Choroid plexus epithelial cell (primary cell): Measurements from ENCODE around the gene ANGPTL7.
"Not testable (repeated sequence)": the region's sequence is repeated elsewhere in the genome, so short reads cannot be mapped to it uniquely, and the experiment has no call there.

Source experiments
- DNase-seq: peaks from one replicate; pipeline ENCODE4 v3.0.0-alpha.2; 2010; ENCODE audit warnings: low read depth
- H3K4me3 ChIP-seq: 2 replicates; pipeline ENCODE4 v1.5.1; 2011; ENCODE audit warnings: low read depth, mild to moderate bottlenecking, control low read depth, low read length, moderate library complexity
- CTCF ChIP-seq: conservative IDR thresholded peaks from 2 replicates; pipeline ENCODE4 v1.5.1; 2011; ENCODE audit warnings: low read depth, mild to moderate bottlenecking, control low read depth, inconsistent platforms, low read length, moderate library complexity

ANGPTL7 gene

GRCh38 chr1:11156963-11157362, 32.2 kb upstream of the ANGPTL7 start:
- TF ChIP-seq CTCF, result no peak
- H3K4me3 ChIP-seq, result no peak overlapping the region
- DNase-seq, result no peak

- no peak for DNase-seq
- TF ChIP-seq CTCF, result no peak
These were observed 31.8 kb upstream of the ANGPTL7 start for GRCh38 chr1:11157394-11157793.

GRCh38 chr1:11157867-11158266, 31.3 kb upstream of the ANGPTL7 start:
- no peak overlapping the region for H3K4me3 ChIP-seq
- DNase-seq, result peak; percentile 69
- TF ChIP-seq CTCF, result no peak

More at GRCh38 chr1:11157394-11157793, 31.8 kb upstream of the ANGPTL7 start:
- H3K4me3 ChIP-seq, result no peak overlapping the region

GRCh38 chr1:11158291-11158690, 30.9 kb upstream of the ANGPTL7 start:
- no peak for TF ChIP-seq CTCF
- H3K4me3 ChIP-seq, result no peak overlapping the region
- DNase-seq, result no peak

GRCh38 chr1:11158720-11159321, 30.3 kb upstream of the ANGPTL7 start:
- DNase-seq, result peak; percentile 96
- no peak overlapping the region for H3K4me3 ChIP-seq
- TF ChIP-seq CTCF, result no peak

GRCh38 chr1:11162752-11163151, 26.4 kb upstream of the ANGPTL7 start:
- not testable (repeated sequence) for DNase-seq, H3K4me3 ChIP-seq

GRCh38 chr1:11166744-11167143, 22.4 kb upstream of the ANGPTL7 start:
- H3K4me3 ChIP-seq, DNase-seq: not testable (repeated sequence)

GRCh38 chr1:11168731-11169130, 20.4 kb upstream of the ANGPTL7 start:
- no peak overlapping the region for H3K4me3 ChIP-seq
- no peak for TF ChIP-seq CTCF
- DNase-seq, result no peak
